Measurements from ENCODE around the gene DNAH14.
"Not testable (repeated sequence)": the region's sequence is repeated elsewhere in the genome, so short reads cannot be mapped to it uniquely, and the experiment has no call there.

Gene DNAH14

DNA sequence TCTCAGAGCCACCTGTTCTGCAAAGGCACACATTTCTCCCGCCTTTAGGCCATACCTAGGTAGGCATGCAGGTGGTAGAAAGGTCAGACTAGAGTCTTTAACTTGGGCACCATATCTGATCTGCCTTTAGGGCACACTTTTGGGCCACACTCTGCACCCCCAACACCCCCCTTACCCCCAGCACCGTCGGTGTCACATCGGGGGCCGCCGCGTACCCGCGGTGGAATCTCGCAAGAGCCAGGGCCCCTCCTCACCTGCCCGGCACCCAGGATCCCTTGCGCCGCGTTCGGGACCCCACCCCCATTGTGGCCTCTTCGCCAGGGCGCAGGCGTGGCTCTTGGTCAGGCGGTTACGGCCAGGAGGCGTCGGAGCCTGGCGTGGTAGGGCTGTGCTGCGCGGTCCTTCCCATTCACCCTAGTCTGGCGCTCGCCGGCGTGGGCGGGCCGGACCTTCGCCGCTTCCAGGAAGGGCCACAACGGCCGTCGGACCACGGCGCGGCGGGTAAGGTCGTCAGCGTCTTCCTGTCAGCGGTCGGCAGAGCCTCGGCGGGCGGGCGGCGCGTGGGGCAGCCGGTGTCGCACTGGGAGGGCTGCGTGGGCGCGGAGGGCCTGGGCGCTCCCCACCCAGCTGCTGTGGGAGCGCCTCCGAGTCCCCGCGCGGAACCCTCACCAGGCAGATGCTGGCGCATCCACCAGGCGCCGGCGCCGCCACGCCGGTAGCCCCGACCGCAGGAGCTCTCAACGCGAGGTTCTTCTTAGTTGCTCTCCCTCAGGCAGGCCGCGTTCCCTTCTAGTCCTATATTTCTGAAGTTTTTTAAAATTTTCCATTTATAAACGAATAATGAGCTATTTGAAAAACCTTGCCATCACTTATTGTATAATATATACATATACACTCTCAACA is at the start of gene DNAH14:
Gene DNAH14, plus strand, starts transcription at position 341 of the 903 bp plus-strand sequence. CDS start 23,028 bp downstream, outside the sequence.
- TF ChIP-seq, protein P1, sequence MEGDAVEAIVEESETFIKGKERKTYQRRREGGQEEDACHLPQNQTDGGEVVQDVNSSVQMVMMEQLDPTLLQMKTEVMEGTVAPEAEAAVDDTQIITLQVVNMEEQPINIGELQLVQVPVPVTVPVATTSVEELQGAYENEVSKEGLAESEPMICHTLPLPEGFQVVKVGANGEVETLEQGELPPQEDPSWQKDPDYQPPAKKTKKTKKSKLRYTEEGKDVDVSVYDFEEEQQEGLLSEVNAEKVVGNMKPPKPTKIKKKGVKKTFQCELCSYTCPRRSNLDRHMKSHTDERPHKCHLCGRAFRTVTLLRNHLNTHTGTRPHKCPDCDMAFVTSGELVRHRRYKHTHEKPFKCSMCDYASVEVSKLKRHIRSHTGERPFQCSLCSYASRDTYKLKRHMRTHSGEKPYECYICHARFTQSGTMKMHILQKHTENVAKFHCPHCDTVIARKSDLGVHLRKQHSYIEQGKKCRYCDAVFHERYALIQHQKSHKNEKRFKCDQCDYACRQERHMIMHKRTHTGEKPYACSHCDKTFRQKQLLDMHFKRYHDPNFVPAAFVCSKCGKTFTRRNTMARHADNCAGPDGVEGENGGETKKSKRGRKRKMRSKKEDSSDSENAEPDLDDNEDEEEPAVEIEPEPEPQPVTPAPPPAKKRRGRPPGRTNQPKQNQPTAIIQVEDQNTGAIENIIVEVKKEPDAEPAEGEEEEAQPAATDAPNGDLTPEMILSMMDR (IDR thresholded peaks at IDR 0.05; ENCODE audit: extremely low read depth, missing control alignments): no peak
- peak; percentile 44 for DNase-seq (ENCODE audit: low spot score)

DNA sequence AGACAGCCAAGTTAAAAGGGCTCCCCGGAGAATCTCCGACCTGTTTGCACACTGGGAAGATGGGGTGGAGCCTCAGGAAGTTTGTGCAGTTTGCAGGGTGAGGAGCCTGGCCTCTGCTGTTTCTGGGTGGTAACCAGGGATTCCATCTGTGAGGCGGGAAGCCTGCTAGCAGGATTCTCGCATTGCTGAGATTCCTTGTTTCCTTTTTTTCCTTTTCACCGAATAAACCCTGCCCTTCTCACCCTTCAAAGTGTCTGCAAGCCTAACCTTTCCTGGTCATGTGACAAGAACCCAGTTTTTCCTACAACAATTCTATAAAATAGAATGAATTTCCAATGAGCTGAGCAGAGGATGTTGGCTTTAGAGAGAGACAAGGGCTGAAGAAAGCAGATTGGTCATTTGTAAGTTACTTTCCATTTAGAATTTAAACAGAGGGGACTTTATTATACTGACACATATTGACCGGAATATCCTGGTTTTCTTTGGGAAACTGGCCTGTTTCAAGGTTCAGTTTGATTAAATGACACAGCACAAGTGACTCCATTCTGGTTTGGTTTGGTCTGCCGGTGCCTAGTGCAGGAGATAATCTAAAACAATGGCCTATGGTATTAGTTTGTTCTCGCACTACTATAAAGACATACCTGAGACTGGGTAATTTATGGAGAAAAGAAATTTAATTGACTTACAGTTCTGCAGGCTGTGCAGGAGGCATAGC is 48.7 kb upstream of the DNAH14 start:
- TF ChIP-seq, protein P1 (IDR thresholded peaks at IDR 0.05; ENCODE audit: extremely low read depth, missing control alignments): no peak
- no peak for DNase-seq (ENCODE audit: low spot score)

DNA sequence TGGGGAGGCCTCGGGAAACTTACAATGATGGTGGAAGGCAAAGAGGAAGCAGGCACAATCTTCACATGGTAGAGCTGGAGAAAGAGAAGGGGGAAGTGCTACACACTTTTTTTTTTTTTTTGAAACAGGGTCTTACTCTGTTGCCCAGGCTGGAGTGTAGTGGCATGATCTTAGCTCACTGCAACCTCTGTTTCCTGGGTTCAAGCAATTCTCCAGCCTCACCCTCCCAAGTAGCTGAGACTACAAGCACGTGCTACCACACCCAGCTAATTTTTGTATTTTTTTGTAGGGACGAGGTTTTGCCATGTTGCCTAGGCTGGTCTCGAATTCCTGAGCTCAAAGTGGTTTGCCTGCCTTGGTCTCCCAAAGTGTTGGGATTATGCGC is 48.2 kb upstream of the DNAH14 start:
- DNase-seq (ENCODE audit: low spot score): not testable (repeated sequence)

DNA sequence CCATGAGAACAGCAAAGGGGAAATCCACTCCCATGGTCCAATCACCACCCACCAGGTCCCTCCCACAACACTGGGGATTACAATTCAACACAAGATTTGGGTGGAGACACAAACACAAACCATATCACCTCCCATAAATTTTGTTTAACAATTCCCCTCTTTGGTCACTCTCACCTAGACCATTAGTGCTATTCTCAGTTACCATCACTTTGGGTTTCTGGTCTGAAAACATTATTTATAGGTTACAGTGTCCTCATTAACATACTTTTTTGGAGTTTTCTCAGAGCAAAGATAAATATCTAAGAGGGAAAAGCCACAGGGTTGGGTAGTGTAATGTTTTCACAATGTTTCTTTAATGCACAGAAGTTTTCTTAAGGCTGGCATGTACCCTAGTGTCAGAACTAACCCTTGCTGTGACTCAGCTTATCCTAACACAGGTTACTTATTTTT is 47.7 kb upstream of the DNAH14 start:
- TF ChIP-seq, protein P1 (IDR thresholded peaks at IDR 0.05; ENCODE audit: extremely low read depth, missing control alignments): no peak
- no peak for DNase-seq (ENCODE audit: low spot score)

DNA sequence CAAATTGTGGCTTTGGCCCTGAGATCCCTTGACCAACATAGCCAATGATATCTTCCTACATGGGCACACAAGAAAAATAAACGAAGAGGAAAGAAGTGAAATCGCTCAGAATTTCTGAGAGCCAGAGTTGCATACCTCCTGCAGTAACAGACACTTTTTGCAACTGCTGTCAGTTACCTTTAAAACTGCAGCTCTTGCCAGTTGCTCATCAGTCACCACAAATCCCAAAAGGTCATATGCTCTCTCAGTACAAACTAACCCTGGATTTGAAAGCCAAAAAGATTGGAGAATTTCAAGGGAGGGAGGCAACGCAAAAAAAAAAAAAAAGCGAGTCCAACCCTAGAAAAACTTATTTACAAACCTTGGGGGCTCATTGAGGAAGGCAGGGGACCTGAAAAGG is 47.2 kb upstream of the DNAH14 start:
- TF ChIP-seq, protein P1 (IDR thresholded peaks at IDR 0.05; ENCODE audit: extremely low read depth, missing control alignments): no peak
- DNase-seq (ENCODE audit: low spot score): no peak

DNA sequence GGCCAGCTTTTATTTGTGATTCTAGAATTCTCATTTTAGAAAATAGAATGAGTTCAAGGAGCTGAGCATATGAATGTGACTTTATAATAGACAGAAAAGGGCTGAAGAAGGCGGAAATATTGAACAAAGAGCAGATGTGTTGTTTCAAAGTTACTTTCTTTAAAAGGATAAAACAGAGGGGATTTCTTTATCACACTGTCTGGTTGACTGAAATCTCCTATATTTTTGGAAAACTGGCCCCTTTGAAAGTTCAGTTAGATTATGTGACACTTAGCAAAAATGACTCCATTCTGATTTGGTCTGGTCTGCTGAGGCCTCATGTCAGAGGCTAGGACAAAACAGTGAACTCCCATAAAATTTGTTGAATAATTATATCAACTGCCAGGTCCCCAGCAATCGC is 46.4 kb upstream of the DNAH14 start:
- DNase-seq (ENCODE audit: low spot score): no peak
- TF ChIP-seq, protein P1 (IDR thresholded peaks at IDR 0.05; ENCODE audit: extremely low read depth, missing control alignments): no peak

DNA sequence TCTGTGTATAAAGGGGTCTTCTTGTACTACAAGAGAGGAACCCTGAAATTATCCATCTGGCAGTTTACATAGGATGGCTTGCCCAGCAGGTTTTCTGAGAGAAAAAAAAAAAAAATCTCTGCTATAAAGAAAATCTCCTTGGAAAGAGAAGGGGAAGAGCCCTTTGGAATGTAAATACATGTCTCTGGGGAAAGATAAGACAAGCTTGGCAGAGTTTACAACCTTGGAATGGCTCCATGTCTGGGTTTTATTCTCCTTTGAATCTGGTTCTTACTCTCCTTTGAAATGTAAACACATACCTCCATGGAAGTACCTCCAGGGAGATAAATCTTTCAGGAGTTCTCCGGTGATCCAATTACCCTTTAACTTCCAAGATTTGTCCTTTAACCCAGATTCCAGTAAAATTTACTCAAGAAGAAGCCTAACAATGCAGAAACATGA is 45.1 kb upstream of the DNAH14 start:
- TF ChIP-seq, protein P1 (IDR thresholded peaks at IDR 0.05; ENCODE audit: extremely low read depth, missing control alignments): no peak
- no peak for DNase-seq (ENCODE audit: low spot score)

DNA sequence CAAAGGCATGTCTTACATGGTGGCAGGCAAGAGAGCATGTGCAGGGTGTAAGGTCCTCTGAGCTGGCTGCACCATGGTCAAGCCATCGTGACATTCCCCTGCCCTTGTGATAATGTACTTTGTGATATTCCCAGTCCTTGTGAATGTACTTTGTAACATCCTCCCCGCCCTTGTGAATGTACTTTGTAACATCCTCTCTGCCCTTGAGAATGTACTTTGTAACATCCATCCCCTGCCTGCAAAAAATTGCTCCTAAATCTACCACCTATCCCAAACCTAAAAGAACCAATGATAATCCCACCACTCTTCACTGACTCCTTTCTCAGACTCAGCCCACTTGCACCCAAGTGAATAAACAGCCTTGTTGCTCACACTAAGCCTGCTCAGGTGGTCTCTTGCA is 44.1 kb upstream of the DNAH14 start:
- DNase-seq (ENCODE audit: low spot score): not testable (repeated sequence)

Measured in GM20000 (cell line).